ENCODE data around the gene TBCD.

The TBCD gene

DNA sequence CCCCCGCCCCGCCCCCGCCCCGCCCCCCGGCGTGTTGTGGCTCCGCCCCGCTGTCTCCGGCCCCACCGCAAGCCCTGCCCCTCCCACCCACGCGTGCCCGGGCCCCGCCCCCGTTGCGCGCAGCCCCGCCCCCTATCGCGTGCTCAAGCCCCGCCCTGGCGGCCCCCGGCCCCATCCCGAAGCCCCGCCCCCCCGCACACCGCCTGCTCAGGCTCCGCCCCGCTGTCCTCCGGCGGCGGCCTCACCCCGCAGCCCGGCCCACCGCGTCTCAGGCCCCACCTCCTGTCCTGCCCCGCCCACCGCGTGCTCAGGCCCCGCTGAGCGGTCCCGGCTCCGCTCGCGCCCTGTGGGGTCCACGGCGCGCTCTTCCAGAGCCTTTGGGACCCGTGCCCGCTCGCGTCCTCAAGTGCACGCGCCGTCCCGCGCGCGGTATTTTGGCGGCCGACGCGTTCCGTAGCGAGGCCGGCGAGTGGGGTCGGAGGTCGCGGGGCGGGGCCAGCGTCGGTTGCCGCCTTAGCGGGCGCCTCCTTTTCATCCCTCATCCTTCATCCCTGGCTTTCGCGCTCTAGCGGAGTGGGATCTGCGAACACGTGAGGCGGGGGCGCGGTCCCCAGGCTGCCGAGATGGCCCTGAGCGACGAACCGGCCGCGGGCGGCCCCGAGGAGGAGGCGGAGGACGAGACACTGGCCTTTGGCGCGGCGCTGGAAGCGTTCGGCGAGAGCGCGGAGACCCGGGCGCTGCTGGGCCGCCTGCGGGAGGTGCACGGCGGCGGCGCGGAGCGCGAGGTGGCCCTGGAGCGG, at the start of gene TBCD:
TBCD (plus strand) TSS at position 495 of the 800 bp plus-strand sequence; CDS start at position 624, 129 bp downstream.
- no peak for TF ChIP-seq CTCF (conservative IDR thresholded peaks at IDR 0.05)
- peak within 1 kb of the TSS; percentile 83 for H3K27ac ChIP-seq

DNA sequence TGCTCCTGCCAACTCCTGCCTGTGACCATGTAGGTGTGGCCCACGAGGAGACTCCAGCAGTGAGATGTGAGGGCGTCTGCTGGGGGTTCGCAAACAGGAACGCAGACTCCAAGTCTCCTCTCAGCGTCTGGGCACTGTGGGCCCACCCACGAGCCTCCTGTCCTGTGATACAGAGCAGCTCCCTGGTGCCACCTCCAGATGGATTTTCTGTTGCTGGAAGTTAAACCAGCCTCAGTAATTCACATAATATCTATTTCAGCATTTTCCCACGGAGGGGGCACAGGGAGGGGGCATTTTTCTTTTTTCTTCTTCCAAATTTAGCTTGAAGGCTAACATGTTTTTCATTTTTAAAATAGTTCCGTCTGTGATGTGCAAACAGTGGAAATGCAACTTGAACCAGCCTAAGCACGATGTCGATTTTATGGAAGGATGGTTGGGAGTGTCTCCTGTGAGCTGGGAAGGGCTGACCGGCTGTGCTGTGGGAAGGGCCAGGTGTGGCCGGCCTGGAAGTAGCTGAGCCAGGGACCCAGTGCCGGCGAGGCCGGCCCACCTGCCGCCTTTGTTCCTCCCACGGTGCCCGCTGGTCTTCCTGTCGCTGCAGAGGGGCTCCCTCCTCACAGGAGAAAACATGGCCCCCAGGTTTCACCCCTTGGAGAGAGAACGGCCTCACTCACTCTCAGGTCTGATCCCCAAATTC, 49.5 kb upstream of the TBCD start:
- no peak; the same call in 1 of the 2 replicates for TF ChIP-seq CTCF (conservative IDR thresholded peaks at IDR 0.05)
- peak overlapping the region; percentile 36 for H3K27ac ChIP-seq

- peak overlapping the region; percentile 36 for H3K27ac ChIP-seq
- no peak for TF ChIP-seq CTCF (conservative IDR thresholded peaks at IDR 0.05)
Measured at GRCh38 chr17:82703036-82703745, 48.7 kb upstream of the TBCD start.

DNA sequence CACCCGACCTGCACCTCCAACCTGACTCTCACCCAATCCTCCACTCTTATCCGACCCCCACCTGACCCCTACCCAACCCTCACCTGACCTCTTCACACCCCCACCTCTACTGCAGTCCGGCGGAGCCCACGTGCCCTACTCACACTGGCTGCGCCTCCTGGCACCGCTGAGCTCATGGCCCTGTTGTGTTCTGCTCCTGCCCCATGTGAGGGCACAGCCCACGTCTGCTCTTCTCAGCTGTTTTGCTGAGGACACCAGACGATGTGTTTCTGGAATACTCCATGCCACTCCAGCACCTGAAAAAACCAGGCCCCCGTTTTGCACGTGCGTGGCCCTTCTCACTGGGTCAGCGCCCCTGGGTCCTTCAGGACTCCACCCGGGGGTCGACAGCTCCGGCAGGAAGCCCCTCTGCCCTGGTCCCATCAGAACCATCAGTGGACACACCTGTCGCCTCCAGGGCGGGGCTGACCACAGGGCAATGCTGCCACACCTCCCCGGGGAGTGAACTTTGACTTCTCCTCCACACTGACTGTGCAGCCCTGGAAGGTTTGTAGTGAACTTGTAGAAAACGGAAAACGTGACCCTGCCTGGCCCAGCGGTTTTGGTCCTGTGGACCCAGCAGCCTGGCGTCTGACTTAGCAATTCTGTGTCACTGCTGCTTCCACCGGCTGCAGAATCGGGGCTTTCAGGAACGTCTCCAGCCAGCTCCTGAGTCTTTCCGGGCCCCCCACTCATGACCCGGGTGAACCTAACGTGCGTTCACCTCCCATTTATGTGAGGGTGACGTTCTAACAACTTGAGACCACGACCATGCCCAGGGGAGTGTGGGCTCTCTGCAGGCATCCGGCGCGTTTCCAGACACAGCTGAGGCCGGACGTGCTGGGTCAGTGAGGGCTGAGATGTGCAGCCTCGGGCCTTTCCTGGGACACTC, 47.7 kb upstream of the TBCD start:
- TF ChIP-seq CTCF (conservative IDR thresholded peaks at IDR 0.05) = no peak
- H3K27ac ChIP-seq = no peak overlapping the region

DNA sequence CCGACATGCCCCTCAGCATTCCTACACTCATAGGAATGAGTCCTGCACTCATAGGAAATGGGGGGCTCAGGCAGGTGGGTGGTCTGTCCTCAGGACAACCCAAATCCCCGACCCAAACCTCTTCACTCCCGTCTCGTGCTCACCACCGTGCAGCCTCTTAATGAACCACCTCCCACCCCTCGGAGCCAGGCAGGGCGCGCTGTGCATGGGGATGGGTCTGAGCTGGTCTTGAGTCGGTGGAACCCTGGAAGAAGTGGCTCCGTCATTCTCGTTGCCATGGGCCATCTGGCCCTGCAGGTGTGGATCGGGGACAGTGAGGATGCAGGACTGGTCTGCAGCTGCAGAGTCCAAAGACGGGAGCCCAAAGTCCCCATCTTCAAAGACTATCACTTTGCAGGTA, 47.0 kb upstream of the TBCD start:
- TF ChIP-seq CTCF (conservative IDR thresholded peaks at IDR 0.05) = no peak
- H3K27ac ChIP-seq = no peak overlapping the region

- no peak overlapping the region for H3K27ac ChIP-seq
- TF ChIP-seq CTCF (conservative IDR thresholded peaks at IDR 0.05) = no peak
Measured at GRCh38 chr17:82705756-82706155, 46.1 kb upstream of the TBCD start.

Measured in VCaP (cell line).